ENCODE data around the gene CXCL11.
A peak's percentile ranks its signal among the peaks of the same experiment; 100 is the strongest.
"Not testable (repeated sequence)": the region's sequence is repeated elsewhere in the genome, so short reads cannot be mapped to it uniquely, and the experiment has no call there.

CXCL11 gene

DNA sequence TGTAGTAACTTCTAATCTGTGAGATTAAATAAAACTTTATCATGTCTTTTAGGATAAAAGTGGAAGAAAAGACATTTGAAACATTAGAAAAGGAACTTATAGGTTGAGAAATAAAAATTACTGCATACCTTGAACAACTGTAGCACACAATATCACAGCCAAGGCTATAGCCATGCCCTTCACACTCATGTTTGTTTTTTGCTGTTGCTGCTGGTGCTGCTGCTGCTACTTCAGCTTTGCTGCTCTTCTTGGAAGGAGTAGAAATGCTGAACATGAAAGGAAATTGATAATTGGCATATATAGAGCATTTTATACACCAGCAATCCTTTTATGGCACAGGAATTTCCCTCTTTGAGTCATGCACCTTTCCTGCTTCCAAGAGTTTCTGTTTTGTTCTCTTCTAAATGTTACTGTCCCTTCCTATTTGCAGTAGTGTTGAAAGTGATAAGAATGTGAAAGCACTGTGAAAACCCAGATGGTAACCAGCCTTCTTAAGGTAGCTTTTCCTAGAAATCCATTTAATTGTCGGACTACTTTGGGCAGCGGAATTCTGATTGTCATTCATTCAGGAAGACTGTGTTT, at the start of gene CXCL11:
Gene CXCL11 (minus strand): TSS at position 272 of the 582 bp plus-strand sequence. CDS start 83 bp downstream, at position 189.
- DNase-seq (ENCODE audit: low read depth in 2 of 2) = no peak

DNA sequence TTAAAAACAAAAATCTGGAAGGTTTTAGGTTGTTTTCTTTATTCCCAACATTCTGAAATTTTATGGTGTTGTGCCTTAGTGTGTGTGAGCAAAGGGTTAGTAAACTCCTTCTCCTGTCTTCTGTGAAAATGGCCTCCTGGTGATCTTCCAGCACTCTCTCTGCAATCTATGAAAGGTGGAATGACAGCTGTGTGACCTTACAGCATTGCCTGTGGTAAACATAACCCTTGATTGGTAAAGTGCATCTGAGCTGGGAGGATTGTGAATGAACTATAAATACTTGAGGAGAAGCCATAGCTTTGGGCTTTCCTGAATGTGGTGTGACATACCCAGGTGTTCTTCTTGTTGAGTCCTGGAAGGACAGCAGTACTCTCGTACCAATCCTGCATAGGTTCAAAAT, 48.7 kb upstream of the CXCL11 start:
- no peak for DNase-seq (ENCODE audit: low read depth in 2 of 2)

DNA sequence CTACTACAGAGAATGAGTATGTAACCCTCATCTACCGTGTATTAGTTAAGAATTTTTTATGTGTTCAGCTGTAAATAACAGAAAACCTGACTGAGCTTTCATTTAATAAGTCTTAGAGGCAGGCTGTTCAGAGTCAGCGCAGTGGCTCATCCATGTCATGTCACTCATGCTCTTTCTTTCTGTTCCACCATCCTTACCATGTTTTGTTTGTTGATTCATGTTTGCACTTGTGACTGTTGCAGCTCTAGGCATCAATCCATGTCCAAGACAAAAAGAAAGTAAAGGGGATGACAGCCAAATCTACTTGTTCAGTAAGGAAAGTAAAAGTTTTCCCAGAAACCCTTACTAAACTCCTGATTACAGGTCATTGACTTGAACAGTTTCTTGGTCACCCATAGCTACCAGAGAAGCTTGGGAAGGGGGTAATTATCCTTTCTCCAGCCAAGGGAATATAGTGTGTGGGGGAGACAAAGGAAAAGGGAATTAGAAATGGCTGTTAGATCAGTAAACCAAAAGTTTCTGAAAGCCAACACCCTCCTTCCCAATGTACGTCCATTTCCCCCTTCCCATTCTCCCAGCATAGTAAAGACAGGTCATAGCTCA, 47.6 kb upstream of the CXCL11 start:
- no peak for DNase-seq (ENCODE audit: low read depth in 2 of 2)

DNA sequence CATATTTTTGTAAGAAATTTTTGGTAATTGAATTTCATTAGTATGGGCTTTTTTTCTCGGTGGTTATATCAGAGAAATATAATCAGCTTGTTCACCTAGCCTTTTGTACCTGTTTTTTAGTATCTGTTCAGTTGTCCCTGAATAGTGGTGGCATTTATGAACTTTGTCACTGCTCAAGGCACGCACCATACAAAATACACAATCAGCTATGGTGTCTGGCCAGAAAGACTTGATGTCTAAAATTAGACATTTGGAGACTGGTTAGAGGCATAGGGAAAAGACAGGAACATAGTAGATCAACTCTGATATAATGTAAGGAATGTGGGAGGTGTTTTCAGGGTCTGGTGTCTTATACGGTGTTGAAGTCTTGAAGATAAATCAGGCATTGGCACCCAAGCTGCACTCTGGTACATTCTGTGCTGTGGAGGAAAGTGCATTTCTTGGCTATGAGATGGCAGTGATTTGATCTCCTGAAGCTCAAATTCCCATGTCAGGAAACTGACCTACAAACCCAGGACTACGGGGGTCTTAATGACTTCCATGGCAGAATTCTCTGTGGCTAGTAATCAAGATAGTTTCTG, 42.3 kb upstream of the CXCL11 start:
- DNase-seq (ENCODE audit: low read depth in 2 of 2) = no peak

DNA sequence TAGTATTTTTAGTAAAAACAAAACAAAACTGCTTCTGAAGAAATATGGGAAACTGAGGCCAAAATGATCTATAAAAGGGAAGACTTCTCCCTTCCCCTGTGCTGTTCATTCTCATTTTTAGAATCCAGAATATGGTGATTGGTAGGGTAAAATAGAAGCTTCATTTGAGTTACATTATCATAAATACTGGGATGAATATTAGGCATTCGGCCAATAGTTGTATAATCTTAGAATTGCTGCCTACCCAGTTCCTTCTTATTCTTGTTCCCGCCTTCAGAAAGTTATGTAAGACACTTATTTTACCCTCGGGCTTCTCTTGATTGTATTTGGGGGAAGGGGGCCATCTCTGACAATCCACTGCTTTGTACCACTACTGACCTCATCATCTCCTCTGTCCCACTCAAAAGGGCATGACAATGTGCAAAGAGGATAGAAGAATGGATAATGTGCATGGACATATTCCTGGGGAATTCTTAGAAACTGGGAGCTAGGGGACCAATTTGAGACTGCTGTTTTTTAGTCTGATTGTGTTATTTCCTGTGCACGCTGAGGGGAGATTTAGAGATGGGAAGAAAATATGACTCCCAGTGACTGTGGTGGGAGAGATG, 39.2 kb upstream of the CXCL11 start:
- no peak for DNase-seq (ENCODE audit: low read depth in 2 of 2)

DNA sequence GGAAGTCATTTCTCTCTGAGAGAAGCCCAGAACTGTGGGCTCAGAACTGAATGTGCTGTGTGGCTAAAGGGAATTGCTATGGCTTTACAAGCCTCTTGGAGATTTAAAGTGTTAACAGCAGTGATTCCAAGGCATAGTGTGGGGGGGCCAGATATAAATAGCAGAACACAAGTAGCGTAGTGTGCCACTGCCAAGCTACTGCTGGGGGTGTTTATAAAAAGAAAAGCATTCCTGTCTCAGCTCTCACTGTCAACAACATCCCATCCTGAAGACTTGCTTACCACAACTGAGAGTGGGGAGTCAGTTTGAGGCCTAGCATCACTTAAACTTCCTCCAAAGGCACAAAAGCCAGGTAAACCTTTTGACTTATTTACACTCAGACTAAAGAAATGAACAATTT, 38.6 kb upstream of the CXCL11 start, which contains the start of gene ART3:
Gene ART3 (plus strand): TSS at position 242 of the 400 bp plus-strand sequence. CDS start 1,181 bp downstream, outside the sequence.
- no peak for DNase-seq (ENCODE audit: low read depth in 2 of 2)

DNA sequence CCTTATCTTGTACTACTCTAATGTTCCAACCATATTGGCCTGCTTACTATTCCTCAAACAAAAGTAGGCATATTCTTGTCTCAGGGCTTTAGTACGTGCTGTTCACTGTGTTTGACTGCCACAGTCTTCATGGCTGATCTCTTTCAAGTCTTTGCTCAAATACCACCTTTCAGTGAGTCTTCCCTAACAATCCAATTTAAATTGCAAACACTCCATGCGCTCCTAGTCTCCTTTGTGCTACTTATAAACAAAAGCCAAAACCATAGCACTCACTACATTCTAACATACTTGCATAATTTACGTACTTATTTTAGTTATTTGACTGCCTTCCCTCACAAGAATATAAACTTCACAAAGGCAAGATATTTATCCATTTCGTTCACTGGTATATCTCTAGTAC, 36.9 kb upstream of the CXCL11 start:
- DNase-seq (ENCODE audit: low read depth in 2 of 2) = no peak

DNA sequence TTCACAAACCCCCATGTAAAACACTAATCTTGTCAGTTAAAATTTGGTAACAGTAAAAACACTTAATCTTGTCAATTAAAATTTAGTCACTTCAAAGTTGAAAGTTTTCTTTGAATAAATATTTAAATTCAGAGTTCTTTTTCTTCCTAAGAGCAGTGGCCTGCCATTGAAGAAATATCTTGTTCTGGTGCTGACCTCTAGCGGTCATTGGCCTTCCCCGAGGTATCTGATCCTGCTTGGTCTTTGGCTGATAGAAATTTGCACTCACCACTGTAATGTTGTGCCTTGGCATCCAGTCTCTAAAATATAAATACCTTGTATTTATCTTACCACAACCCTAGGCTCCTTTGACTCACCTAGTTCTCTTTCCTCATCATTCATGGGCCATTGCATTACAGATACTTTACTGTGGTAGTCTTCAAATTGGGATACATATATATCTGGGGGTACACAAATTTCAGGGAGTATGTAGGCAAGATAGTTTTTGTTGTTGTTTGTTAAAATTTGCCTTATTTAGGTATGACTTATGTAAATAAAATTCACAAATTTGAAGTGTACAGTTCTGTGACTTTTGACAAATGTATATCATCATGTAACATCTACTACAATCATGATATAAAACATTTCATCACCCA, 31.9 kb upstream of the CXCL11 start:
- DNase-seq (ENCODE audit: low read depth in 2 of 2) = peak; percentile 48 to 63

DNA sequence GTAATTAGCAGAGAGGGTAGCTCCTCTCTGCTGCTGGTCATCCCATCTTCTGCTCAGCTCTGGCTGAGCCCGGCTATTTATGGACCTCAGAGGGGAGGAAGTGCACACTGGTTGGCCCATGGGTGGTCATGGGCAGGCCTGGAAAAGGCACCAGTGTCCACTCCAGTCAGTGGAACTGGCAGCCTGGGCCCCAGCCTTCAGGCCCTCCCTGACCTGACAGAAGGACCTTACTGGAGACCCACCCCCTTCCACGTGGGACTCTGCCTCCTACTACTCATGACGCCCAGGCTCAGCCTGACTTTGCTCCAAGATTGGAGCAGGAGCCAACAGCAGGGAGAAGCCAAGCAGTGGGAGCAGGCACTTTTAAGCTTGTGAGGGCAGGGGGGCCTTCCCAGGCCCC, 30.7 kb upstream of the CXCL11 start:
- no peak for DNase-seq (ENCODE audit: low read depth in 2 of 2)

DNA sequence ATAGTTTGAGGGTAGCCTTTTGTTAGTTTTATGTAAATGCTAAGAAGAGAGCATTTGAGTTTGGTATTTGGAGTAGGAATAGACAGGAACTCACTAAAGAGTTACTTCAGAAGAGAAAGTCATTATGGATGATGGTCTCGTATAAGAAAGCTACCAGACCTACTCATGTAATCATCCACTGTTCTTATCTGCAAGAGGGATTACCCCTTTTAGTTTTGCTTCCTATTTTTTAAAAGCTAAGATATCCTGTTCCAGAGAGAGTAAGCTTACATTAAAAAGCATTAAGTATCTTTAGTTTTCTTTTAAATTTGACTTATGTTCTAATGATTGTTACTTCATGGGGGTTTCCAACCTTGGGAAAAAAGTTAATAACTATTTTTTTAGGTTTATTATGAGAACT, 26.1 kb upstream of the CXCL11 start:
- DNase-seq (ENCODE audit: low read depth in 2 of 2) = no peak

DNA sequence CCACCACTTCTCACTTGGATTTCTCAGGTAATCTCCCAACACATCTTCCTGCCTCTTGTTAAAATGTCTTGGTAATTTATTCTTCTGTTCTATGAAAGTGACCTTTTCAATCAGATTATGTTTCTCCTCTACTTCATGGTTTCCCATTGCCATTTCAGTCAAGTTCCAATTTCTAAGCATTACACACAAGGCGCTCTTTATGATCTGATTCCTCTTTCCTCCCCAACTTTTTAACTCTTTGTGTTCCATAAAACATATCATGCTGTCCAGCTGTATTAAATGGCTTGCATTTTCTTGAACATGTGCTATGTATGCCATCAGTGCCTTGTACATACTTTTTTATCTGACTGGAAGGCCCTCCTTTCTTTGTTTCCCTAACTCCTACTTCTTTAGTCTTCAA, 25.6 kb upstream of the CXCL11 start:
- no peak for DNase-seq (ENCODE audit: low read depth in 2 of 2)

DNA sequence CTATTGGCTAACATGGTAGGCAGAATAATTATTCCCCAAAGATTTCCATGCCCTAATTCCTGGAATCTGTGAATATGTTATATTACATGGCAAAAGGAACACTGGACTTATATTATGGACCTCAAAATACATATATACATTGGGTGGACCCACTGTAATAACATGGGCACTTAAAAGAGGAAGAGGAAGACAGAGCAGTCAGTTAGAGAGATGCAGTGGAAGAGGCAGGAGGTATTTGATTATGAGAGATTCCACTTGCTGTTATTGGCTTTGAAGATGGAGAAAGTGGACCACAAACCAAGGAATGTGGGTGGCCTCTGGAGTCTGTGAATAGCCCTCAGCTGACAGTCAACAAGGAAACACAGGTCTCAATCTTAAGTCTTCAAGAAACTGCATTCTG, 24.6 kb upstream of the CXCL11 start:
- no peak for DNase-seq (ENCODE audit: low read depth in 2 of 2)

DNA sequence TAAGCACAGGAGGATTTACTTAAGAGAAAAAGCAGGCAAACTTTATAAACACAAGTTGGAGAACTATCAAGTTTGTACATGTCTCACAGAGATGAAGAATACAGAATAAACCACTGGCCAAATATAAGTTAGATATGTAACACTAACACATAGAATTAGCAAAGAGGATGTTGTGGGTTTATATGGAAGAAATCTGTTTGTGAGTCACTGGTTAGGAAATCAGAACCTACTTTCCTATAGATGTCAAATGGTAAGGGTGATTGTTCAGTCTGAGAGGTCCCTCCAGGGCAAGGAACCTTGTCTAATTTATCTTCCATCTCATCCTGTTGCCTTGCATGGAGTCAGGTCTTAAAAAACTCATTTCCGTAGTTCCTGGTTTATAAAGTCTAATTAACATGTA, 23.9 kb upstream of the CXCL11 start:
- no peak for DNase-seq (ENCODE audit: low read depth in 2 of 2)

DNA sequence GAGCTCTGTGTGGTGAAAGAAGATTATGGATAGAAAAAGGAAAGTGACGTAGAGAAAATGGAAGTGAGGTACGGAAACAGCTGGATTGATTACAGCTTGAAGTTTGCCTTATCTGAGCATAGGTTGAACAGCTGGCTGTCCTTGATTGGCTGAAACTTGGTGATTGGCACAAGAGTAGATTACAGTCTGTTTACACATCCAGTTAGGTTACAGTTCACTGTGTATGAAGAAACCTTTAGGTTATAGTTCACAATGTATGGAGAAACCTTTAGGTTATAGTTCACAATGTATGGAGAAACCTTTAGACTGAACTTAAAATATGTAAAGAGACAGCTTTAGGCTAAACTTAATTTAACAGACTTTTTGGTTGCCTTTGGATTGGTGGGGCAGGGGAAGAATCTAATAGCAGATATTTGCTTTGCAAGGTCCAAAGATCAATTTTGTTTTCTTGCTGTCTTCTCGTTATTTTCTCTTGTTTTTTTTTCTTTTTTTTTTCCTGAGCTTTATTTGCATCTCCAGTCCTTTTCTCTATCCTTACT, 23.1 kb upstream of the CXCL11 start:
- no peak for DNase-seq (ENCODE audit: low read depth in 2 of 2)

DNA sequence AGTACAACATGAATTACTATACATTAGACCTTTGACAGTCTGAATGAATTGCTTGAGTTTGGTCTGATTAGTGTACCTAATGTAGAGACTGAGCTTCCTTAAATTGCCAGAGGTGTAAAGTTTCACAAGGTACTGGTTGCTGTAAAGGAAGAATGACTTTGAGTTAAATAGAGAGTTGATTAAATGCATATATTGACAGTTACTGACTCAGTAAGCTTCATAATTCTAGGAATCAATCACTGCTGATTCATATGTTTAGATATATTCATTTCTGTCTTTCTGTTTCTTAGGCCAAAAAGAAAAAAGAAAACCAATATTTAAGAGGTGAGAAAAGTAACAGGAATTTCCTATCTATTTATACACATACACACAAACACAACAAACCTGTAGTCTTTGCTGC, 22.4 kb upstream of the CXCL11 start:
- no peak for DNase-seq (ENCODE audit: low read depth in 2 of 2)

DNA sequence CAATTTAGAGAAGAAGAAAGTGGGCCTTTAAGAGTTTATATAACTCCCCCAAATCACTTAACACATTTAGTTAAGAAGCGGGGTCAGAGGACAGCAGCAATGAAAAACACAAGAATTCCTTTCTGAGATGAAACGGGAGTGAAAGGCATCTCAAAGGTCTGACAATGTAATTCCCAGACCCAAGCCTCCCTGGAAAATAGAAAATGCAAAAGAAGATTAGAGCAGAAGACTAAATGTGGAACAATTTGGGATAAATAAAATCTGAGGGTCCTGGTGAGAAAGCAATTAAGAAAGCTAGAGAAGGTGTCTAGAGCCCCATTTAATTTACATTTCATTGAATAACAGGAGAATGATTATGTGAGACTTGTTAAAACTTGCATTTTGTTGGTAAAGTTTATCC, 19.6 kb upstream of the CXCL11 start:
- DNase-seq (ENCODE audit: low read depth in 2 of 2) = no peak

DNA sequence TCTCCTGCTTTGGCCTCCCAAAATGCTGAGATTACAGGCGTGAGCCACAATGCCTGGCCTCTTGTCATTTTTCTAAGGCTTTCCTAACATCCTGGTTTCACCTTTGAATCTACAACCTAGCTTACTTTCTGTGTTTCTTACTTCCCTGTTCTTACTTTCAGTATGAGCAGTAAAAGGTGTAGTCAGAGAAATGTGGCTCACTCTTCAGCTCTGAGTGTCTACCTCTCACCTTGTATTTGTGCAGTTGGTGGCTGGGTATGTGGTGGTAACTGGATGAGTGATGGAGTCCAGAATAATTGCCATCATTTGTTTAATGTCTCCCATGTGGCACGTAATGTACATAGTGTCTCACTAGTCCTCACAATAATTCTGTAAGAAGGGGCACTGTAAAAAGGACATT, 19.1 kb upstream of the CXCL11 start:
- DNase-seq (ENCODE audit: low read depth in 2 of 2) = peak; percentile 8 to 15

DNA sequence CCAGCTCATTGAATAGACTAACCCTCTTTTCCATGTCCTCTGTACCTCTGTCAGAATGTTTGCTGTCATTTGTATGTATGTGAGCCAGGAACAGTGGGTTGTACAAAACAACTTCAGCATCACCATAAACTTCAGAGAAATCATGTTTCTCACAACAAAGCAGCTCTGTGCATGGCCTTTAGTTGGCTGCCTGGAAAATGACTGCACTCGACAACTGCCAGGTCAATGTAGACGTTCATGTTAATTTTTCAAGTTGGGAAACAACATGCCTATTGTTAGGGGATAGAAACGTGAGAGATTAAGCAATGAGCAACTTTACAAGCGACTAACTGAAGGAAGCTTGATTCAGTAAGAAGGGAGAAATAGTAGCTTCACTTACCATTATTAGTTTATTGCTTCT, 17.9 kb upstream of the CXCL11 start:
- no peak for DNase-seq (ENCODE audit: low read depth in 2 of 2)

DNA sequence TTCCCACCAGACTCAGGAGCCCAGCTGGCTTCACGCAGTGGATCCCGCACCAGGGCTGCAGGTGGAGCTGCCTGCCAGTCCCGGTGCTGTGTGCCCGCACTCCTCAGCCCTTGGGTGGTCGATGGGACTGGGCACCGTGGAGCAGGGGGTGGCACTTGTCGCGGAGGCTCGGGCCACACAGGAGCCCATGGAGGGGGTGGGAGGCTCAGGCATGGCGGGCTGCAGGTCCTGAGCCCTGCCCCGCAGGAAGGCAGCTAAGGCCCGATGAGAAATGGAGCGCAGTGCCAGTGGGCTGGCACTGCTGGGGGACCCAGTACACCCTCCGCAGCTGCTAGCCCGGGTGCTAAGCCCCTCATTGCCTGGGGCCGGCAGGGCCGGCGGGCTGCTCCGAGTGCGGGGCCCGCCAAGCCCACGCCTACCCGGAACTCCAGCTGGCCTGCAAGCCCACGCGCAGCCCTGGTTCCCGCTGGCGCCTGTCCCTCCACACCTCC, 14.7 kb upstream of the CXCL11 start:
- DNase-seq (ENCODE audit: low read depth in 2 of 2) = not testable (repeated sequence)

DNA sequence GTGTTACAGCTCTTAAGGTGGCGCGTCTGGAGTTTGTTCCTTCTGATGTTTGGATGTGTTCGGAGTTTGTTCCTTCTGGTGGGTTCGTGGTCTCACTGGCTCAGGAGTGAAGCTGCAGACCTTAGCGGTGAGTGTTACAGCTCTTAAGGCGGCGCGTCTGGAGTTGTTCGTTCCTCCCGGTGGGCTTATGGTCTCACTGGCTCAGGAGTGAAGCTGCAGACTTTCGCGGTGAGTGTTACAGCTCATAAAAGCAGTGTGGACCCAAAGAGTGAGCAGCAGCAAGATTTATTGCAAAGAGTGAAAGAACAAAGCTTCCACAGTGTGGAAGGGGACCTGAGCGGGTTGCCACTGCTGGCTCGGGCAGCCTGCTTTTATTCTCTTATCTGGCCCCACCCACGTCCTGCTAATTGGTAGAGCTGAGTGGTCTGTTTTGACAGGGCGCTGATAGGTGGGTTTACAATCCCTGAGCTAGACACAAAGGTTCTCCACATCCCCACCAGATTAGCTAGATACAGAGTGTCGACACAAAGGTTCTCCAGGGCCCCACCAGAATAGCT, 14.1 kb upstream of the CXCL11 start:
- not testable (repeated sequence) for DNase-seq (ENCODE audit: low read depth in 2 of 2)

DNA sequence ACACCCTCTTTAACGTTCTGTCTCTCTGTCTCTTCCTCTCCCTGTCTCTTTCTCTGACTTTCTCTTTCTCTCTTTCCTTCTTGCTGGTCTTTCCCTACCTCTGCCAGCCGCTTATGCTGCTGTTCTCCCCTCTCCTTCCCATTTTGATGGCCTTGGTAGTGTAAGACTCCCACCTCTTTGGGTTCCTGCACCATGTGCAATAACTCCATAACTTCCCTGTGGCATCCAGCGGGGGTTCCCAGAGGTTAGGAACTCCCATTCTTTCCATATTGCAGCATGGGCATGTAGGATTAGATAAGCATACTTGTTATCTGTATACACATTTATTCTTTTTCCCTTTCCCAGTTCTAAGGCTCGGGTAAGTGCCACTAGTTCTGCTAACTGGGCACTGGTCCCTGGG, 8.8 kb upstream of the CXCL11 start:
- DNase-seq (ENCODE audit: low read depth in 2 of 2) = not testable (repeated sequence)

DNA sequence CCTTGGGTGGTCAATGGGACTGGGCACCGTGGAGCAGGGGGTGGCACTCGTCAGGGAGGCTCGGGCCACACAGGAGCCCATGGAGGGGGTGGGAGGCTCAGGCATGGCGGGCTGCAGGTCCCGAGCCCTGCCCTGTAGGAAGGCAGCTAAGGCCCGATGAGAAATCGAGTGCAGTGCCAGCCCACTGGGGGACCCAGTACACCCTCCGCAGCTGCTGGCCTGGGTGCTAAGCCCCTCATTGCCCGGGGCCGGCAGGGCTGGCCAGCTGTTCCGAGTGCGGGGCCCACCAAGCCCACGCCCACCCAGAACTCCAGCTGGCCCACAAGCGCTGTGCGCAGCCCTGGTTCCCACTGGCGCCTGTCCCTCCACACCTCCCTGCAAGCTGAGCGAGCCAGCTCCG, 7.4 kb upstream of the CXCL11 start:
- not testable (repeated sequence) for DNase-seq (ENCODE audit: low read depth in 2 of 2)
